ENCODE measurements around the gene RPS15. TPM values are rescaled to one million over a fixed set of nuclear protein-coding genes. Genes with fewer than 3 reads are reported as not detected.
A peak's percentile ranks its signal among the peaks of the same experiment; 100 is the strongest.

Gene RPS15
- total and polyA plus RNA-seq, 2 of the 13 experiments (the other 11 are each of a cell fraction or from before 2014, with no cell fraction given), result 695 to 1,411 TPM

DNA sequence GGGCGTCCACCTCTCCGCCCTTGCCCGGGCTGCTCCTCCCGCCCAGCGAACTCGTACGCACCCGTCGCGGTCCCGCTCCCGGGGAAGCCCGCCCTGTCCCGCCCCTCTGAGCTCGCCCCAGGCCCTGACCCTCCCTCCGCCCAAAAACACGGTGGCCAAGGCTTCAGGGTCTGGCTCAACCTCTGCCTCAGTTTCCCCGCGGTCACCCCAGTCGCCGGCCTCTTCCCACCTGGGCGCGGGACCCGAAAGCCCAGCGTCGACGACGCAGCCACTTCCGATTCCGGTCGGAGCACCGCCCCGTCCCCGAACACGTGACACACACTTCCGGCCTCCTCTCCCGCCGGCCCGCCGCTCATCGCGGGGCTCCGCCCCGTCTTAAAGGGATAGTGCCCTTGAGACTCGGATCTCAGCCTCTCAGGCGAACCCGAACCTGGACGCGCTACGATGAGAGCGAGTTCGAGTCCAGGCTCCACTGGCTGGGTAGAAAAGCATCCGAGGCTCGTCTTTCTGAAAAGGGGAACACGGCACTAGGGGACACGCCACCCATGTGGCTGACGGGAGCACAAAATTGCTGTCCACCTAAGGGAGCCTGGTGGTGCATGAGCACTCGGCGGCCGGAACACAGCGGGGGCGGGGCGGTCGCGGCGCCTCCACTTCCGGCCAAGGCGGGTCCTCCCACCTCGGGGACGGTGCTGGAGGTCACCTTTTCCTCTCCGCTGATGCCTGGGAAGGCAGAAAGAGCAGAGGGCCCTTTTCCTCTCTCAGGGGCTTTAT, 40.9 kb downstream of the RPS15 start, which contains the start of gene C19orf25 (continued):
- TF ChIP-seq ZNF615 (CRISPR knock-in tag; IDR thresholded peaks at IDR 0.05; ENCODE audit: borderline replicate concordance), result peak; percentile 71; the same call in 1 of the 2 replicates
- peak; percentile 65 for TF ChIP-seq ZNF777 (CRISPR knock-in tag; IDR thresholded peaks at IDR 0.05)
- TF ChIP-seq EZH2 (conservative IDR thresholded peaks at IDR 0.05; ENCODE audit: low read depth, low read length), result no peak
- TF ChIP-seq, protein P1, sequence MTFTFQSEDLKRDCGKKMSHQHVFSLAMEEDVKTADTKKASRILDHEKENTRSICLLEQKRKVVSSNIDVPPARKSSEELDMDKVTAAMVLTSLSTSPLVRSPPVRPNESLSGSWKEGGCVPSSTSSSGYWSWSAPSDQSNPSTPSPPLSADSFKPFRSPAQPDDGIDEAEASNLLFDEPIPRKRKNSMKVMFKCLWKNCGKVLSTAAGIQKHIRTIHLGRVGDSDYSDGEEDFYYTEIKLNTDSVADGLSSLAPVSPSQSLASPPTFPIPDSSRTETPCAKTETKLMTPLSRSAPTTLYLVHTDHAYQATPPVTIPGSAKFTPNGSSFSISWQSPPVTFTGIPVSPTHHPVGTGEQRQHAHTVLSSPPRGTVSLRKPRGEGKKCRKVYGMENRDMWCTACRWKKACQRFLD (CRISPR knock-in tag; IDR thresholded peaks at IDR 0.05; ENCODE audit: borderline replicate concordance), result no peak
- peak; percentile 46; the same call in 1 of the 2 replicates for TF ChIP-seq ZNF619 (CRISPR knock-in tag; IDR thresholded peaks at IDR 0.05)
- no peak for TF ChIP-seq RORA (CRISPR knock-in tag; IDR thresholded peaks at IDR 0.05)
- TF ChIP-seq, protein P2, sequence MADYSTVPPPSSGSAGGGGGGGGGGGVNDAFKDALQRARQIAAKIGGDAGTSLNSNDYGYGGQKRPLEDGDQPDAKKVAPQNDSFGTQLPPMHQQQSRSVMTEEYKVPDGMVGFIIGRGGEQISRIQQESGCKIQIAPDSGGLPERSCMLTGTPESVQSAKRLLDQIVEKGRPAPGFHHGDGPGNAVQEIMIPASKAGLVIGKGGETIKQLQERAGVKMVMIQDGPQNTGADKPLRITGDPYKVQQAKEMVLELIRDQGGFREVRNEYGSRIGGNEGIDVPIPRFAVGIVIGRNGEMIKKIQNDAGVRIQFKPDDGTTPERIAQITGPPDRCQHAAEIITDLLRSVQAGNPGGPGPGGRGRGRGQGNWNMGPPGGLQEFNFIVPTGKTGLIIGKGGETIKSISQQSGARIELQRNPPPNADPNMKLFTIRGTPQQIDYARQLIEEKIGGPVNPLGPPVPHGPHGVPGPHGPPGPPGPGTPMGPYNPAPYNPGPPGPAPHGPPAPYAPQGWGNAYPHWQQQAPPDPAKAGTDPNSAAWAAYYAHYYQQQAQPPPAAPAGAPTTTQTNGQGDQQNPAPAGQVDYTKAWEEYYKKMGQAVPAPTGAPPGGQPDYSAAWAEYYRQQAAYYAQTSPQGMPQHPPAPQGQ (CRISPR knock-in tag; IDR thresholded peaks at IDR 0.05; ENCODE audit: borderline replicate concordance), result no peak
- peak; percentile 86 for TF ChIP-seq POLR2G (IDR thresholded peaks at IDR 0.05; ENCODE audit: low read depth, low read length)
- TF ChIP-seq NR2F2 (IDR thresholded peaks at IDR 0.05; ENCODE audit: borderline replicate concordance, low read depth), result no peak
- peak; percentile 51 for TF ChIP-seq DMAP1 (CRISPR knock-in tag; IDR thresholded peaks at IDR 0.05)
- TF ChIP-seq, protein P3, sequence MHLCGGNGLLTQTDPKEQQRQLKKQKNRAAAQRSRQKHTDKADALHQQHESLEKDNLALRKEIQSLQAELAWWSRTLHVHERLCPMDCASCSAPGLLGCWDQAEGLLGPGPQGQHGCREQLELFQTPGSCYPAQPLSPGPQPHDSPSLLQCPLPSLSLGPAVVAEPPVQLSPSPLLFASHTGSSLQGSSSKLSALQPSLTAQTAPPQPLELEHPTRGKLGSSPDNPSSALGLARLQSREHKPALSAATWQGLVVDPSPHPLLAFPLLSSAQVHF (CRISPR knock-in tag; IDR thresholded peaks at IDR 0.05), result peak; percentile 27; the same call in 1 of the 2 replicates
- TF ChIP-seq SETDB1 (CRISPR knock-in tag; IDR thresholded peaks at IDR 0.05; ENCODE audit: borderline replicate concordance), result no peak
- TF ChIP-seq, protein P4, sequence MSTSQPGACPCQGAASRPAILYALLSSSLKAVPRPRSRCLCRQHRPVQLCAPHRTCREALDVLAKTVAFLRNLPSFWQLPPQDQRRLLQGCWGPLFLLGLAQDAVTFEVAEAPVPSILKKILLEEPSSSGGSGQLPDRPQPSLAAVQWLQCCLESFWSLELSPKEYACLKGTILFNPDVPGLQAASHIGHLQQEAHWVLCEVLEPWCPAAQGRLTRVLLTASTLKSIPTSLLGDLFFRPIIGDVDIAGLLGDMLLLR (CRISPR knock-in tag; IDR thresholded peaks at IDR 0.05), result 0 out of 2 replicates have a peak, but pooled peaks have one; percentile 13
- TF ChIP-seq ZNF766 (CRISPR knock-in tag; IDR thresholded peaks at IDR 0.05; ENCODE audit: borderline replicate concordance), result no peak
- peak; percentile 84 for TF ChIP-seq ZNF501 (CRISPR knock-in tag; IDR thresholded peaks at IDR 0.05)
- no peak for TF ChIP-seq ZNF775 (CRISPR knock-in tag; IDR thresholded peaks at IDR 0.05; ENCODE audit: borderline replicate concordance)
- TF ChIP-seq, protein P5, sequence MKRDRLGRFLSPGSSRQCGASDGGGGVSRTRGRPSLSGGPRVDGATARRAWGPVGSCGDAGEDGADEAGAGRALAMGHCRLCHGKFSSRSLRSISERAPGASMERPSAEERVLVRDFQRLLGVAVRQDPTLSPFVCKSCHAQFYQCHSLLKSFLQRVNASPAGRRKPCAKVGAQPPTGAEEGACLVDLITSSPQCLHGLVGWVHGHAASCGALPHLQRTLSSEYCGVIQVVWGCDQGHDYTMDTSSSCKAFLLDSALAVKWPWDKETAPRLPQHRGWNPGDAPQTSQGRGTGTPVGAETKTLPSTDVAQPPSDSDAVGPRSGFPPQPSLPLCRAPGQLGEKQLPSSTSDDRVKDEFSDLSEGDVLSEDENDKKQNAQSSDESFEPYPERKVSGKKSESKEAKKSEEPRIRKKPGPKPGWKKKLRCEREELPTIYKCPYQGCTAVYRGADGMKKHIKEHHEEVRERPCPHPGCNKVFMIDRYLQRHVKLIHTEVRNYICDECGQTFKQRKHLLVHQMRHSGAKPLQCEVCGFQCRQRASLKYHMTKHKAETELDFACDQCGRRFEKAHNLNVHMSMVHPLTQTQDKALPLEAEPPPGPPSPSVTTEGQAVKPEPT (CRISPR knock-in tag; IDR thresholded peaks at IDR 0.05; ENCODE audit: low read depth), result no peak
- no peak for TF ChIP-seq ZNF484 (CRISPR knock-in tag; IDR thresholded peaks at IDR 0.05; ENCODE audit: borderline replicate concordance, low read depth)
- no peak for TF ChIP-seq BRD4 (CRISPR knock-in tag; IDR thresholded peaks at IDR 0.05)
- no peak for TF ChIP-seq ZNF34 (CRISPR knock-in tag; IDR thresholded peaks at IDR 0.05; ENCODE audit: borderline replicate concordance)
- TF ChIP-seq MXD4 (CRISPR knock-in tag; IDR thresholded peaks at IDR 0.05), result no peak
- no peak for TF ChIP-seq BRCA1 (CRISPR knock-in tag; IDR thresholded peaks at IDR 0.05)
- TF ChIP-seq ZNF343 (CRISPR knock-in tag; IDR thresholded peaks at IDR 0.05), result no peak
- TF ChIP-seq ZNF446 (CRISPR knock-in tag; IDR thresholded peaks at IDR 0.05), result no peak
- TF ChIP-seq TEAD2 (CRISPR knock-in tag; IDR thresholded peaks at IDR 0.05), result no peak
